Gastrocnemius medialis (tissue), 4 donors: Measurements from ENCODE around the gene PPP1CB. TPM values are rescaled to one million over a fixed set of nuclear protein-coding genes. Genes with fewer than 3 reads are reported as not detected.

Source experiments
- ATAC-seq, 2 donors: fragments of 150-250 bp; one replicate each; pipeline ENCODE4 v1.9.1; 2016
- DNase-seq, 2 donors: peaks; one replicate each; pipeline ENCODE4 v3.0.0-alpha.2; 2019
- H3K27ac ChIP-seq, 4 donors: fragments of 200-600 bp; sonication (generic); 1 replicate in 1 of 4; 2 replicates in 3 of 4; pipeline ENCODE4 v1.5.1; 2016 to 2018; ENCODE audit warnings: mild to moderate bottlenecking in 2 of 4, moderate library complexity in 1 of 4
- H3K27me3 ChIP-seq, 3 donors: fragments of 200-600 bp; sonication (generic) in 2 of 3; 1 replicate in 1 of 3; 2 replicates in 2 of 3; pipeline versions ENCODE4 v1.5.1 to v1.6.0; 2016 to 2019; ENCODE audit warnings: mild to moderate bottlenecking in 1 of 3, moderate library complexity in 1 of 3
- H3K36me3 ChIP-seq, 2 donors: fragments of 200-600 bp; sonication (generic) in 1 of 2; one replicate each; pipeline ENCODE4 v1.5.1; 2017 to 2018
- H3K4me1 ChIP-seq, 2 donors: fragments of 200-600 bp; sonication (generic) in 1 of 2; one replicate each; pipeline ENCODE4 v1.5.1; 2016 to 2017; ENCODE audit warnings: mild to moderate bottlenecking in 2 of 2
- H3K4me3 ChIP-seq, 4 donors: fragments of 200-600 bp; sonication (generic) in 3 of 4; 1 replicate in 1 of 4; 2 replicates in 3 of 4; pipeline ENCODE4 v1.5.1; 2016 to 2019; ENCODE audit warnings: mild to moderate bottlenecking in 2 of 4
- H3K9me3 ChIP-seq, 3 donors: fragments of 200-600 bp; sonication (generic) in 2 of 3; 1 replicate in 1 of 3; 2 replicates in 2 of 3; pipeline ENCODE4 v1.5.1; 2016 to 2019
- CTCF ChIP-seq, 5 experiments: fragments of 450-650 bp in 3 of 5; fragments of 200-600 bp in 2 of 5; sonication (generic) in 2 of 5; IDR thresholded peaks in 4 of 5; conservative IDR thresholded peaks in 1 of 5; 1 replicate in 4 of 5; 2 replicates in 1 of 5; pipeline ENCODE4 v1.5.1; 2016 to 2019; ENCODE audit warnings: antibody characterized with exemption in 5 of 5, mild to moderate bottlenecking in 3 of 5, moderate library complexity in 3 of 5
- POLR2A ChIP-seq, 2 donors: fragments of 450-650 bp; IDR thresholded peaks; one replicate each; pipeline ENCODE4 v1.6.1; 2017; ENCODE audit warnings: antibody characterized with exemption in 2 of 2, mild to moderate bottlenecking in 2 of 2, moderate library complexity in 2 of 2
- in situ Hi-C, 4 donors: fragments of 200-750 bp; cut with MboI; loops; one replicate each; pipeline versions ENCODE4 v1.15.0 to v1.8.0; 2017; ENCODE audit warnings: low sequenced_read_pairs in 4 of 4
- intact Hi-C: fragments of 100-400 bp; cut with DNase I; formaldehyde crosslinking; loops from one replicate; pipeline ENCODE4 v1.15.1; 2023; ENCODE audit warnings: low total_unique reads
- total RNA-seq, 4 donors: library from RNA; depleted of rRNA; stranded (reverse); fragments of >200 nt; gene quantifications; one replicate each; pipeline versions ENCODE4 v1.1.0 to v1.2.3, GENCODE V29; 2016

The PPP1CB gene
- total RNA-seq, 4 donors from 2014 or later, result 230 to 419 (median 317) TPM

GRCh38 chr2:28716265-28716865 is 35.3 kb upstream of the PPP1CB start:
- Histone ChIP-seq H3K4me3 (peak overlapping the region in 2 of 4 donors; percentile 1), H3K4me1 (peaks cover 22 to 24% of the 10 kb centered on the region in 2 donors), H3K27ac (peak overlapping the region; percentile 91 to 98 (median 93)), H3K9me3 (no peaks in the 10 kb centered on the region), H3K36me3 (no peaks in the 10 kb centered on the region), H3K27me3 (no peaks in the 10 kb centered on the region)
- TF ChIP-seq CTCF (IDR thresholded peaks at IDR 0.05 in 4 of 5, conservative IDR thresholded peaks at IDR 0.05 in 1 of 5) (no peak), POLR2A (IDR thresholded peaks at IDR 0.05) (peak; percentile 40 to 65)
- ATAC-seq, result peak; percentile 78 to 87
- DNase-seq, result peak; percentile 71 to 77
- in situ Hi-C loops, result no loop called here
- intact Hi-C loops, result loop anchor here (2.0 to 5.0 kb wide), 3 partner anchors 62 to 236 kb away; no protein-coding TSS in a partner anchor

- intact Hi-C loops, result loop anchor here (1.0 to 5.0 kb wide), 6 partner anchors 34 to 235 kb away; partner anchors contain the start of gene PPP1CB
- Histone ChIP-seq H3K9me3 (no peaks in the 10 kb centered on the region), H3K27me3 (no peaks in the 10 kb centered on the region), H3K4me1 (peaks cover 22 to 24% of the 10 kb centered on the region in 2 donors), H3K36me3 (no peaks in the 10 kb centered on the region), H3K27ac (peak overlapping the region; percentile 91 to 98 (median 93)), H3K4me3 (peak overlapping the region in 1 of 4 donors; percentile 1)
- TF ChIP-seq CTCF (IDR thresholded peaks at IDR 0.05 in 4 of 5, conservative IDR thresholded peaks at IDR 0.05 in 1 of 5) (no peak), POLR2A (IDR thresholded peaks at IDR 0.05) (no peak)
- DNase-seq (peak; percentile 92 to 97), ATAC-seq (peak; percentile 91 to 93)
- in situ Hi-C loops, result no loop called here
These were observed 34.3 kb upstream of the PPP1CB start for GRCh38 chr2:28717339-28717758.

GRCh38 chr2:28720345-28720744 is 31.3 kb upstream of the PPP1CB start:
- intact Hi-C loops, result no loop called here
- Histone ChIP-seq H3K4me1 (peaks cover 34 to 42% of the 10 kb centered on the region in 2 donors), H3K36me3 (no peaks in the 10 kb centered on the region), H3K27ac (no peak overlapping the region), H3K27me3 (no peaks in the 10 kb centered on the region), H3K9me3 (no peaks in the 10 kb centered on the region), H3K4me3 (no peak overlapping the region)
- TF ChIP-seq CTCF (IDR thresholded peaks at IDR 0.05 in 4 of 5, conservative IDR thresholded peaks at IDR 0.05 in 1 of 5) (no peak), POLR2A (IDR thresholded peaks at IDR 0.05) (no peak)
- ATAC-seq (no peak), DNase-seq (no peak)
- in situ Hi-C loops, result no loop called here

GRCh38 chr2:28721601-28722191 is 29.9 kb upstream of the PPP1CB start:
- intact Hi-C loops, result no loop called here

More at GRCh38 chr2:28721601-28722191, 29.9 kb upstream of the PPP1CB start:
- Histone ChIP-seq H3K36me3 (no peaks in the 10 kb centered on the region), H3K4me3 (no peak overlapping the region), H3K9me3 (no peaks in the 10 kb centered on the region), H3K27me3 (no peaks in the 10 kb centered on the region), H3K27ac (no peak overlapping the region), H3K4me1 (peaks cover 31 to 33% of the 10 kb centered on the region in 2 donors)
- no peak for TF ChIP-seq CTCF (IDR thresholded peaks at IDR 0.05 in 4 of 5, conservative IDR thresholded peaks at IDR 0.05 in 1 of 5)
- TF ChIP-seq POLR2A (IDR thresholded peaks at IDR 0.05), result no peak
- ATAC-seq (no peak), DNase-seq (no peak)
- in situ Hi-C loops, result no loop called here
